Activated naive CD4-positive, alpha-beta T cell treated with anti-CD3 and anti-CD28 coated beads, Interleukin-2, amount 50 U/mL, for 16 hours (primary cell): ENCODE data around the gene SERPINA1.

Experiments used
- DNase-seq: peaks from one replicate; pipeline ENCODE4 v3.0.0-alpha.2; 2020

Gene SERPINA1

GRCh38 chr14:94397289-94398181 lies 9.1 kb upstream of the SERPINA1 start:
- DNase-seq, result no peak

DNA sequence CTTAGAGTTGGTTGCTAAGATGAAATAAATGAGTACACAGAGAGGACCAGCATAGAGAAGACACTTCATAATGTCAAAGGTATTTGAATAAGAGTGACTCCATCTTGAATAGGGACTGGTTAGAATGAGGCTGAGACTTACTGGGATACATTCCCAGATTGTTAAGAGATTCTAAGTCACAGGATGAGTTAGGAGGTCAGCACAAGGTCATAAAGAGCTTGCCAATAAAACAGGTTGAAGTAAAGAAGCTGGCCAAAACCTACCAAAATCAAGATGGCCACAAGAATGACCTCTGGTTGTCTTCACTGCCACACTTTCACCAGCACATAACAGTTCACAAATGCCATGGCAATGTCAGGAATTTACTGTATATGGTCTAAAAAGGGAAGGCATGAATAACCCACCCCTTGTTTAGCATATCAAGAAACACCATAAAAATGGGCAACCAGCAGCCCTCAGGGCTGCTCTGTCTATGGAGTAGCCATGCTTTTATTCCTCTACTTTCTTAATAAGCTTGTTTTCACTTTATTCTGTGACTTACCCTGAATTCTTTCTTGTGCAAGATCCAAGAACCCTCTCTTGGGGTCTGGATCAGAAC lies 8.3 kb upstream of the SERPINA1 start:
- DNase-seq, result no peak

- no peak for DNase-seq
Measured at GRCh38 chr14:94395888-94396574, 7.6 kb upstream of the SERPINA1 start.

- DNase-seq, result no peak
Measured at GRCh38 chr14:94395282-94395887, 7.0 kb upstream of the SERPINA1 start.

DNA sequence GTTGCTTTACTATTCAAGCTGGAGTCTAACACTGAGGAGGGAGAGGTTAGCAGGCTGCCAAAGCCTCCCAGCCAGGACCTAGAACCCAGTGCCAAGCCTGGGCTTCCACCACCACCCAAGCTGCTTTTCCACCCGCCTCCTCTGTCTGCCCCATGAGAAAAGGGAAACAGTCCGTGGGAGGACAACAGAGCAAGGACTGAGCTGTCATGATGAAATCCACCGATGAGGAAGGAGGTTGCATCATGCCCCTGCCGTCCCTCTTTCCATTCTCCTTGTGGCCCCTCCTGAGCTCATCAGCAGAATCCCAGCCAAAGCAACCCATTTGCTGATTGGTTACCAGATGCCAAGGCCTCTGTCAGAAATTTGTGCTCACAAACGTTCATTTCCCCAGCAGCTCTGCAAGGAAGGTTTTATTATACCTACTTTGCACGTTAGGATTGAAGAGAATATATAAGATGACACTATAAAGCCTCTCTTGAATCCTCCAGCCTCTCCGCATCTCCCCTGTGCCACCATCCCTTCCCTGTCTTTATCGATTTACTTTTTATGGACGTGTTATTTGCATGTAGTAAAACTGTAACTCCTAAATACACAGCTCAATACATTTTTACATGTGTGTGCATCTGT lies 6.3 kb upstream of the SERPINA1 start:
- DNase-seq, result no peak

GRCh38 chr14:94394025-94394493 lies 5.7 kb upstream of the SERPINA1 start:
- no peak for DNase-seq

DNA sequence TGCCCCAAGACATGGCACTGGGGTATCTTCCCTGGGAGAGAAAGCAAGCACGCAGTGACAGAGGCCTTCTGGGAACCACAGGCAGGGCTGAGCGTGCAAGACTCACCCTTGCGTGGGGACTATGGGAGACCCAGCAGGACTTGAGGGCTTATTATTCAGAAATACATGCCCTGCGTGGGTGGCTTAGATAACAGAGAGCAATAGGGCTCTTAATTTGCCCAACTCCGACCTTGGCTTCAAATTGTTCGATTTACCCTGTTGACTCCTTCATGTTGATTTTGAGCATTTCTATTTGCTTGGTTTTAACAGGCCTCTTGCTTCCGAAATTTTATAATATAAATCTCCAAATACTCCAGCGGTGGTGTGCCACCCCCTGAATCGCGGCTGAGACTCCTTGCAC lies 5.1 kb upstream of the SERPINA1 start:
- no peak for DNase-seq

DNA sequence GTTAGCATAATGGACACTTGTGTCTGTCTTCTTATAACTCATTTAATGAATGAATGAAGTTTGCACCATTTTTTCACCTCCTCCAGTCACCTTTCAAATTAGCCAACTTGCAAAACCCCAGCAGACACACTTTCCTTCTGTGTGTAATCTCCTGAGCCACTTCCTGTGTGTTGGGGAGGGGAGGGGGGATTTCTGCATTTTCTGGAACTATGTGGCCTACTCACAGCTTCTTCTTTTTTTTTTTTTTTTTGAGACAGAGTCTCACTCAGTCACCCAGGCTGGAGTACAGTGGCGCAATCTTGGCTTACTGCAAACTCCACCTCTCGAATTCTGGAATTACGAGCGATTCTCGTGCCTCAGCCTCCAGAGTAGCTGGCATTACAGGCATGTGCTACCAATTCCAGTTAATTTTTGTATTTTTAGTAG lies 4.1 kb upstream of the SERPINA1 start:
- DNase-seq, result no peak

DNA sequence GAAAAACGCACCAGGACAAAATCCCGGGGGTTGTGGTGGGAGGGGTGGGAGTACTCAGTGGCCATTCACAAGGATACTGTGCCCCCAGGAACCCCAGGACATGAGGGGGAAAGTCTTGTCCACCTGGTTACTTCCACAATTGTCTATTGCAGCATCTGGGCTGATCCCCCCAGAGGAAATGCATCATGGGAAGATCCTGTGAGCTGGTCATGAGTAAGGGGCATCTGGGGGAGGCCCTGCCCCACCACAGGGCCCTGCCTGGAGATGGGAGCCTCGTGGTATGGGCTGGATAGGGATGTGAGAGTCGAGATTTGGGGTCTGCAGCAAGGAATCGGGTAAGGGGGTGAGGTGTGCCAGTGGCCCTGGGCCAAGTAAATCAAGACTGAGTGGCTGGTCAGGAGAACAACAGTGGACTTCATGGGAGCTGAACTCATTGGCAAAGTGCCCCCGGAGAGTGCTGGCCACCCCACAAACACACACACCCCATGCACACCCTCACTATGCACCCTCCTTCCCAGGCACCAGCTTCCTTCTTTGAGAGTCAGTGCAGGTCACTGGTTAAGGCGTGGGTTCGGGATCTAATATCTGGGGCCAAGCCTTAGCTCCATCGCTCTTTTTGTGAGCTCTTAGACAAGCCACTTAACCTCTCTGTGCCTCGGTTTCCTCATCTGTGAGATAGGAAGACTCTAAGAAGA lies 3.0 kb upstream of the SERPINA1 start:
- DNase-seq, result no peak

DNA sequence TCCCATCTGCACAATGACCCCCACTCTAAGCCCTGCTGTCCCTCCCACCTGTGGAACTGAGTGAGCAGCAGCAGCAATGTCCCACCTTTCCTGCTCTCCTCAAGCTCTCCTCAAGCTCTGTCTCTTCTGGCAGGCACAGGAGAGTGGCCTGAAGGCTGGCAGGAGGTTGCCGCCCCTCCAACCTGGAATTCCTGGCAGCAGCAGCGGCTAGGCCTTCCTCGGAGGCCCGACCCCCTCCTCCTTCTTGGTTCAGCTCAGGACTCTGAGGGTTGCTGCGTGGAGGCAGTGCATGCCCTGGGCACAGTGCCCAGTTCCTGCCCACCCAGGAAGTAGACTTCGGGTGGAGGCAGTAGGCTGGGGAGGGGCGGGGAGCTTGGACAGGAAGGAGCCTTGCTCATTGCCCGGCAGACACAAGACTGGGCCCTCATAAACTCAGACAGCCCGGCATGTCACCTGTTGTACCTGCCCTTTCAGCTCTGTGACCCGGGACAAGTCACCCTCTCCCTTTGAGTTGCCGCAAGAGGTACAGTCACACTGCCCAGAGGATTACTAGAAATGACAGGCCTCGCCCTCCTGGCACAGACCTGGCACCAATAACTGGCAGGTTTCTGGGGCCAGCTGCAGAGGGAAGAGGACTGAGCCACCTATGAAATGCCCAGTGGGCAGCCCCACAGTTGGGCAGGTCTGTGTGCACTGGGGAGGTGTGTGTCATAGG lies 2.1 kb upstream of the SERPINA1 start:
- DNase-seq, result no peak

GRCh38 chr14:94389731-94390371 lies 1.4 kb upstream of the SERPINA1 start:
- no peak for DNase-seq

GRCh38 chr14:94389104-94389469 lies 685 bp upstream of the SERPINA1 start:
- no peak for DNase-seq

DNA sequence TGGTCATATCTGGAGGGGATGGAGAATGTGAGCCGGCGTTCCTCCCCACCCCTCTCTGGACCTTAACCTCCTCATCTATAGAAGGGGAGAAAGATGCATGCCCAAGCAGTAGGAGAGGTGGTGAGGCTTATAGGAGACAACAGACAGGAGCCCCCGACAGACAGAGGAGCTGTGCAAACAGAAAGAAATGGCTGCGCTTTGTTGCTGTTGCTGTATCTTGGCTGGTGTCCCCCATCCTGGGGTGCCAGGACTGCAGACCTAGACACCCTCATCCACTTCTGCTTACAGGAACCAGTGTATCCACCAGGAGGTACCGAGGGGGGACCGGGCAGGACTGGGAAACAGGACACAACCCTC lies 397 bp downstream of the SERPINA1 start:
- no peak for DNase-seq

- no peak for DNase-seq
Measured at GRCh38 chr14:94387051-94388026, 1.1 kb downstream of the SERPINA1 start.

GRCh38 chr14:94386085-94387031 lies 2.0 kb downstream of the SERPINA1 start:
- no peak for DNase-seq

DNA sequence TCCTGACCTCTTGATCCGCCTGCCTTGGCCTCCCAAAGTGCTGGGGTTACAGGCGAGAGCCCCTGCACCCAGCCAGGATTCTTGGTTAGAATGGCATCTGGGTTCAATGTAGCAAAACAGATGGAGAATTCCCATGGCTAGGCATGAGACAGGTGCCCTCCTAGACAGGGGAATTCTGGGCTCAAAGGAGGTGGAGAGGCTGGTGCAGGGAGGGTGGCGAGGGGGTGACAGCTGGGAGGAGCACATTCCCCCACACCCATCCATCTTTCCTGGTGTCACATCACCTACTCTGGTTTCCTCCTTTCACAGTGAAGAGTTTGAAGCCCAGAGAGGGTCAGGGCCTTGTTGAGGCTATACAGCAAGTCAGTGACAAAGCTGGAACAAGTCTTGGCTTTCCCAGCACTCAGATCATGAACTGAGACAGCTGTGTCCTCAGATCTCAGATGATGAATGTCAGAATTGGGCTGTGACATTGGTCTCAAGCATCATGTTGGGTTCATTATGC lies 2.8 kb downstream of the SERPINA1 start:
- DNase-seq, result no peak

DNA sequence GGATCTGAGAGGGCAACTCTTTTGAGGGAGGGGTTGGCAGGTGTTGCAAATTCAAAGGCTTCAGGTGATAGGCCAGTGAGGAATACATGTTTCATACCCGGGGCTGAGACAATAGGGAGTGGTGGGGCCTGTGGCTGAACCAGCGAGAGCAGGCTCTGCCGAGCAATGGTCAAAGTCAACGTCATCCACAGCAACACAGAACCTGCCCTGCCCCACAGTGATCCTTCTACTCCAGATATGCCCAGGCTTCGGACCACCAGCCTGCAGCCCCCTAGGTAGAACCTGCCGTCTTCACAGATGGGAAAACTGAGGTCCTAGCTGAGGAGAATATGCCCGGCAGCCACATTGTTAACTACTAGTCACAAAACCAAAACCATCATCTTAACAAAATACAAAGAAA lies 4.1 kb downstream of the SERPINA1 start:
- DNase-seq, result no peak

GRCh38 chr14:94383777-94384176 lies 4.6 kb downstream of the SERPINA1 start:
- DNase-seq, result no peak
